ENCODE results near the gene CDK7.

DNA sequence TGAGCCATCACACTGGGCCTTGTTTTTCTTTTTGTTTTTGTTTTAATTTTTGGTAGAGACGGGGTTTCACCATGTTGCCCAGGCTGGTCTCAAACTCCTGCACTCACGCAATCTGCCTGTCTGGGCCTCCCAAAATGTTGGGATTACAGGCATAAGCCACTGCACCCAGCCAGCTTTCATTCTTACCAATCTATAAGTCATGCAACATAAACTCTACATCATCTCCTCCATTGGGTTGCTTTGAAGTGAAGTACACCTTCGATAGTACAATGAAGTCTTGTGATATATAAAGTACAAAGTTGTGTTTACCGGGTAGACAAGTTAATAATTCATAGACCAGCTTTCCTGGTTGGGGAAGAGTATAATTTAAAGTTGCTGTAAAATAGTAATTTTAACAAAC is 8.8 kb upstream of the CDK7 start:
- TF ChIP-seq EZH2 (optimal IDR thresholded peaks at IDR 0.05; ENCODE audit: low read depth, low read length) (no peak), CTCF (IDR thresholded peaks at IDR 0.05; ENCODE audit: low read length) (no peak), EZH2phosphoT487 (IDR thresholded peaks at IDR 0.05; ENCODE audit: low read length) (no peak)
